ENCODE data around the gene FOXL2.
A peak's percentile ranks its signal among the peaks of the same experiment; 100 is the strongest.
"Not testable (repeated sequence)": the region's sequence is repeated elsewhere in the genome, so short reads cannot be mapped to it uniquely, and the experiment has no call there.

FOXL2 gene

DNA sequence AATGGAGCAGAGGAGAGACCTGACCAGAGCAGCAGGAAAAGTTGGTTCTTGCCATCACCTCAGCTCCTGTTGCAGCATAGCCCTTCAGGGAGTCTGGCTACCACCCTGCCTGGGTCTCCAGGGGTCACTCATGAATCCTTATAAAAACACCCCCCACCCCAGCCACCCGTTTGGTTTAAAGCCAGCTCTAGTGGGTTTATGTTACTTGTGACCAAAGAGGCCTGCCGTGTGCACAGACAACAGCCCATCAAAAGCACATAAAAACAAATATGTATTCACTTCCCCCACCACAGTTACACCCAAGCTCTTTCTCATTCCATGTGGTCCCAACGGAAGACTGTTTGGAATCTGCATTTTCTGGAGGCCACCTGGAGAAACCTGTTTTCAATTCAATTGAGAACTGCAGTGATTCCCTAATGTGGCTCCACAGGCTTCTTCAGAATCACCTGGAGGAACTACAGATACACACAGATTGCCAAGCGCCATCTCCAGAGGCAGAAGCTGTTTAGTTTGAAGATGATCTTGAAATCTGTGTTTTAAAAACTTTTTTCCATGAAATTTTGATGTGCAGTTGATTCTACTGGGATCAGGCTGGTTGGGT lies 13.8 kb downstream of the FOXL2 start:
- no peak for DNase-seq (ENCODE audit: low read depth in 2 of 2)

DNA sequence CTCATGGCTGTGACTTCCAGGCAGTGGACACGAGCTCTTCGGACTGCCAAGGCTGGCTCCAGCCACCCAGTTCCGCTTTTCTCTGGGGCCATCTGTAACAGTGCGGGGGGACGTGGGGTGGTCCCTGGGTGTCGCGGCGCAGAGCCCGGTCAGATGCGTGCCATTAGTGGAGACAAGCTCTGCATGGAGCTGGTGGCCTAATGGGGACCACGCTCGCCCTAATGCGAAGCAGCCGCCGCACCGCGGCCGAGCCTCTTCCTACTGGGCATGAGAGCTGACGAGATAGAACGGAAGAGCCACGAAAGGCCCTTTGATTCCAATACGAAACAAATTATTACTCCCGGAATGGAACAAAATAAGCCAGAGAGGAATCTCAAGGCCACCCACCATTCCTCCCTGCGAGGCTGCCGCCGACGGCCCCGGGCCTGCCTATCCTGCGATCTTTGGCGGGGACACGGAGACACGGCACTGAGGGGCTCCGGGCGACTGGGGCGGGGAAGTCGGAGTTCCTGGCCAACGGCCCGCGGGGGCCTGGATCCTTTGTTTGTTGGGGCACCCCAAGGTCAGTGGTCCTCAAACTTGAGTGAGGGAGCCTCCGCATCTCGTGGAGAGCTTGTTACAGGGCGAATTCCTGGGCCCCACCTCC lies 18.1 kb downstream of the FOXL2 start:
- DNase-seq (ENCODE audit: low read depth in 2 of 2): no peak

GRCh38 chr3:138923531-138923994 lies 23.4 kb downstream of the FOXL2 start:
- peak; percentile 54 to 70 for DNase-seq (ENCODE audit: low read depth in 2 of 2)

DNA sequence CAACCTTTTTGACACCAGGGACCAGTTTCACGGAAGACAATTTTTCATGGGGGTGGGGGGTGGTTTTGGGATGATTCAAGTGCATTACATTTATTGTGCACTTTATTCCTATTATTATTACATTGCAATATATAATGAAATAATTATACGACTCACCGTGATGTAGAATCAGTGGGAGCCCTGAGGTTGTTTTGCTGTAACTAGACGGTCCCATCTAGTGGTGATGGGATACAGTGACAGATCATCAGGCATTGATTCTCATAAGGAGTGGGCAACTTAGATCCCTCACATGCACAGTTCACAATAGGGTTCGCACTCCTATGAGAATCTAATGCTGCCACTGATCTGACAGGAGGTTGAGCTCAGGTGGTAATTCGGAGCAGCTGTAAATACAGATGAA lies 24.5 kb downstream of the FOXL2 start:
- not testable (repeated sequence) for DNase-seq (ENCODE audit: low read depth in 2 of 2)

- no peak for DNase-seq (ENCODE audit: low read depth in 2 of 2)
Observed at GRCh38 chr3:138921316-138922292, 25.3 kb downstream of the FOXL2 start.

DNA sequence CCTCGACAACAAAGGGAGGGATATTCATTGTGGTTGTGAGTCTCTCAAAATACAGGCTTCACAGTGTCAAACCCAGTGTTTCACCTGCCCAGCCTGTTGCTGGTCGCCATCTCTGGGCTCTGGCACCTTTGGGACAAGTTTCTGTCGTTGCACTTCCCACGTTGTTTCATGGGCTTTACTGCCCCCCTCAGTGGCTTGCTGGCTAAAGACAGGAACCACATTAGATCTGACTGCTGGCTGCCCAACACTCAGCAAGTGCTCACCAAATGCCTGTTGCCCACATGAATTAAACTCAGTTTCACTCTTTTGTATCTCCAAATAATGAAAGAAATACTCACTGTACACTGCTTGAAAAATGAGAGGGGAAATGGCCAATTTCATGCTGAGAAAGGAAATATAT lies 27.6 kb downstream of the FOXL2 start:
- DNase-seq (ENCODE audit: low read depth in 2 of 2): no peak

- DNase-seq (ENCODE audit: low read depth in 2 of 2): no peak
Observed at GRCh38 chr3:138916824-138917223, 30.1 kb downstream of the FOXL2 start.

DNA sequence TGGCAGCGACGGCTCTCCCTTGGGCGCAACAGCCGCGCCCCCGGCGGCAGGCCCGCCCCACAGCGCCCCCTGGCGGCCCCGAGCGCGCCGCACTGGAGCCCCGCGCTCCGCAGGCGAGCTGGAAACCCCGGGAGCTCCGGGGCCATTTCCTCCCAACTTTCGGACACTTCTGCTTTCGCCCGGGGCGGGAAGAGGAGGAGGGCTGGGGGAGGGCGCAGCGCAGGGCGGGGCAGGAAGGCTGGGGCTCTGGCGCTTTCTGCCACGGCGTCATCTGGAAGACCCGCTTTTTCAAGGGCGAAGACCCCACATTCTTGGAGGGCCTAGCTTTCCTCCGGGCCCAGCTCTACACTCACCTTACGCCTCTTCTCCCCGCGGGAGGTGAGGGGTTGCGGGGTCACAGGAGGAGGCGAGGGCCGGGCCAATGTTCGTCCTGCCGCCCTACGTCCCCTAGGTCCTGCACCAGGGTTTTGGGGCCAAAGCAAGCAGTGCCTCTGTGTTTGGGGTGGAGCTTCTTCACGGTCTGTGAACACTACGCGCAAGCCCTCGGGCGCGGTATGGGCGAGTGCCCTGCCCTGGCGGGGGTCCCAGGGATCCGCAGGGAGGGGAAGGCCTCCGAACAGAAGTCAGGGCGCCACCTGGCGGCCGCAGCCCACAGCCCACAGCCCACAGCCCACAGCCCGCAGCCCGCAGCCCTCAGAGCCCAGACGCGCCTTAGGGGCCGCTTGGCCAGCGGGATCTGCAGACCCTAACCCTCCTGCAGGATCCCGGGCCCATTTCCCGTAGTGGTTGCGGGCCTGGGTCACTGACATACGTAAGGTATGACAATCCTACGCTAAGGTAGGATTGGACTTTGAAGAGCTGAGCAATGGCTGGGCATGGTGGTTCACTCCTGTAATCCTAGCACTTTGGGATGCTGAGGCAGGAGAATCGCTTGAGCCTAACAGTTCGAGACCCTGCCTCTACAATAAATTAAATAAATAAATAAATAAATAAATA lies 31.1 kb downstream of the FOXL2 start:
- peak; percentile 74 to 75 for DNase-seq (ENCODE audit: low read depth in 2 of 2)

GRCh38 chr3:138914870-138915502 lies 32.0 kb downstream of the FOXL2 start:
- no peak for DNase-seq (ENCODE audit: low read depth in 2 of 2)

DNA sequence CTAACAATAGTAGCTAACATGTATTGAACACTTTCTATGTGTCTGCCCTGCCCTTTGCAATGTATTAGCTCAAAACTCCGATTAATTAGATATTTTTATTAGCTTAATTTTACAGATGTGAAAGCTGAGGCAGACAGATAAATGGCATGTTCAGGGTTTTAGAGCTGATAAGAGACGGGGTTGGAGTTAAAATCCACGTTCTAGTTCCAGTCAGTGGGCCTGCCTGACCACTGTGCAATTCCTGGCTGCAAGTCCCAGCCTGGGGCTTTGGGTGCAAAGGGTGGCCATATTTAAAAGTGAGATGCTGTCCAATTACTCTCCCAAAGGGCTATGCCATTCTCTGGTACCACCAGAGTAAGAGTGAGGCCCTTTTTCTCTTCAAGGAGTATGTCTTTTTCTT lies 33.2 kb downstream of the FOXL2 start:
- no peak for DNase-seq (ENCODE audit: low read depth in 2 of 2)

- no peak for DNase-seq (ENCODE audit: low read depth in 2 of 2)
Observed at GRCh38 chr3:138912237-138912636, 34.7 kb downstream of the FOXL2 start.

DNA sequence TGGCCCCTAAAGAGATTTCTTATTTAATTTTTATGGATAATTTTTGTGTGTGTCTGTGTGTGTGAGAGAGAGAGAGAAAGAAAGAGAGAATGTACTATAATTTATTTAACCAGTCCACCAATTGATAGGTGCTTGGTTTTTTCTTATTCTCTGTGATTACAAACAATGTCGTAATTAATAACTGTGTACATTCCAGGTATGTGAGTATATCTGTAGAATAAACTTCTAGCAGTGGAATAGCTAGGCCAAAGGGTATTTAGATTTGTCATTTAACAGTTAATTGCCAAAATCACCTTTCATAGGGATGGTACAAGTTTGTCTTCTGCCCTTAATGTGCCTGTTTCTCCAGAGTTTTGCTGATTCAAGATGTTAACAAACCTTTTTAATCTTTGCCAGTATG lies 35.3 kb downstream of the FOXL2 start:
- DNase-seq (ENCODE audit: low read depth in 2 of 2): no peak

DNA sequence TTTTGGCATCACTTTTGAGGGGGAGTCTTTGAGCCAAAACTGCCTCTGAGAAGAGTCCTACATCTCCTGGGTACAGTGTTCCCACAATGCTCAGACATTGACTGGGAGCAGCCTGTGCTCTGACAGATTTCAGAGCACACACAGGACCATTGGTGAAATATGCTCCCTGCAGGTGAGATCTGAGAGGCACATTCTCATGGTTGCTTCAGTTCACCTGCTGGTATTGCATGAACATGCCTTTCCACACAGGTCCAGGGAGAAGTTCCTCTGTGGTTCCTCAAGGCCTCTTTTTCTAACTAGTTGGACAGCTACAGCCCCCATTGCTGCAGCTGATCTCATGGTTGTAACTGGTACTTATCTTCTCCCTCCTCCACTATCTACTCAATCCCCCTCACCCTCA lies 37.0 kb downstream of the FOXL2 start:
- DNase-seq (ENCODE audit: low read depth in 2 of 2): no peak

GRCh38 chr3:138908846-138909245 lies 38.1 kb downstream of the FOXL2 start:
- DNase-seq (ENCODE audit: low read depth in 2 of 2): no peak

- DNase-seq (ENCODE audit: low read depth in 2 of 2): no peak
Observed at GRCh38 chr3:138907539-138907938, 39.4 kb downstream of the FOXL2 start.

- no peak for DNase-seq (ENCODE audit: low read depth in 2 of 2)
Observed at GRCh38 chr3:138902171-138902570, 44.8 kb downstream of the FOXL2 start.

GRCh38 chr3:138901567-138901966 lies 45.4 kb downstream of the FOXL2 start:
- DNase-seq (ENCODE audit: low read depth in 2 of 2): no peak

- DNase-seq (ENCODE audit: low read depth in 2 of 2): no peak
Observed at GRCh38 chr3:138899351-138899991, 47.5 kb downstream of the FOXL2 start.

GRCh38 chr3:138898708-138899107 lies 48.2 kb downstream of the FOXL2 start:
- no peak for DNase-seq (ENCODE audit: low read depth in 2 of 2)

DNA sequence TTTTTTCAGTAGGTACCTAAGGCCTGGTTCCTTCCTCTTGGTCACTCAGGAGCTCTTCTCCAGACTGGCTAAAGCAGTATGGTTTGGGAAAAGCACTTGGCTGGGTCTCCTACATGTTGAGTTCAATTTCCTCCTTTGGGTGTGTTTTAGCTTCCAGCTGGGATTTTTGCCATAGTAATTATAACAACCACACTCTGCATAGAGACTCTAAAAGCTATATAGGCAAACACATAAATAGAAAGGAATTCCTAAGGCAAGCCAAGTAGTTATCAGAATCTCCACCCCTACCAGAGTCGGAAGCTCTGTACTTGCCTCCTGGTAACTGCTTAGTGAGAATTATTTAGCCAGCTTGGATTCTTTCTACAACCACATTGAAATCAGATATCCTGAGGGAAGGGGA lies 48.6 kb downstream of the FOXL2 start:
- DNase-seq (ENCODE audit: low read depth in 2 of 2): no peak

Data from stimulated activated CD8-positive, alpha-beta memory T cell treated with anti-CD3 and anti-CD28 coated beads, Interleukin-15, amount 100 ng/mL, for 48 hours (primary cell).